ENCODE data around the gene ALG2.

The ALG2 gene

GRCh38 chr9:99193466-99193821 is 28.3 kb downstream of the ALG2 start:
- no peak for DNase-seq

- no peak for DNase-seq
Observed at GRCh38 chr9:99192786-99193465, 28.8 kb downstream of the ALG2 start.

GRCh38 chr9:99190597-99191283 is 31.0 kb downstream of the ALG2 start:
- no peak for DNase-seq

GRCh38 chr9:99189887-99190596 is 31.7 kb downstream of the ALG2 start:
- DNase-seq = no peak

- DNase-seq = no peak
Observed at GRCh38 chr9:99189186-99189585, 32.6 kb downstream of the ALG2 start.

- no peak for DNase-seq
Observed at GRCh38 chr9:99187311-99187710, 34.4 kb downstream of the ALG2 start.

- no peak for DNase-seq
Observed at GRCh38 chr9:99185934-99186333, 35.8 kb downstream of the ALG2 start.

GRCh38 chr9:99185348-99185632 is 36.5 kb downstream of the ALG2 start:
- no peak for DNase-seq

GRCh38 chr9:99184475-99185347 is 37.0 kb downstream of the ALG2 start:
- peak in 55 of 56 donors; percentile 4 to 94 (median 74) for DNase-seq

GRCh38 chr9:99184110-99184474 is 37.6 kb downstream of the ALG2 start:
- no peak for DNase-seq

GRCh38 chr9:99183616-99184015 is 38.1 kb downstream of the ALG2 start:
- no peak for DNase-seq

- no peak for DNase-seq
Observed at GRCh38 chr9:99182356-99182755, 39.4 kb downstream of the ALG2 start.

GRCh38 chr9:99181621-99182020 is 40.1 kb downstream of the ALG2 start:
- no peak for DNase-seq

- no peak for DNase-seq
Observed at GRCh38 chr9:99181206-99181605, 40.5 kb downstream of the ALG2 start.

GRCh38 chr9:99180662-99181061 is 41.1 kb downstream of the ALG2 start:
- DNase-seq = no peak

GRCh38 chr9:99180199-99180598 is 41.5 kb downstream of the ALG2 start:
- DNase-seq = no peak

GRCh38 chr9:99178912-99179872 is 42.5 kb downstream of the ALG2 start:
- no peak for DNase-seq

GRCh38 chr9:99177576-99178366 is 44.0 kb downstream of the ALG2 start:
- DNase-seq = no peak

- no peak for DNase-seq
Observed at GRCh38 chr9:99176527-99177013, 45.2 kb downstream of the ALG2 start.
